ENCODE data around the gene ANGPTL2.

The ANGPTL2 gene

DNA sequence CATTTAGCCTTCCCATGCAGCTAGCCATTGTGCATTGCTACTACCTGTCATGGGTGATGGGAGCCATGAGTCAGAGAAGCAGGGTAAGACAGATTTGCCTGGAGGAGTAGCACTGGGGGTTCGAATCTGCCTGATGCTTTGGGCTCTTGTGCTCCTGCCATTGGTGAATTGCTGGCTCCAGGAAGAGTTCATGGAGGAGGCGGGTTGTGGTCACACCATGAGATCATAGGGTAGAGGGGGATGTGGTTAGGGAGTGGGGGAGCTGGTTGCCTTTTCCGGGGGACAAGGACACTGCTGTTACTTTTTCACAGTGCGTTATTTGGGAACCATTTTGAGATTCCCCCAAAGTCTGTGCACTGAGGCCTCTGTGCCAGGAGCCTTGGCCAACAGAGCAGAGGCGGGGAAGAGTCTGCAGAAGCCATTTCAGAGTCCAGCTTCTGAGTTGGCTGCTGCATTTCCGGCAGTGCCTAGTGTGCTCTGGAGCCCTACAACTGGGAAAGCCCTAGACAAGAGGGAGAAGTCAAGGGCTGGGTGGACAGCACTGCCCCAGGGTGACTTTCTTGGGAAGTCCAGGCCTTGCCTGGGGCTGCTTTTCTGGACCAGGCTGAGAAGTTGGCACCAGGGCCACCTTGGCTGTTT is 6.2 kb downstream of the ANGPTL2 start:
- DNase-seq = no peak

DNA sequence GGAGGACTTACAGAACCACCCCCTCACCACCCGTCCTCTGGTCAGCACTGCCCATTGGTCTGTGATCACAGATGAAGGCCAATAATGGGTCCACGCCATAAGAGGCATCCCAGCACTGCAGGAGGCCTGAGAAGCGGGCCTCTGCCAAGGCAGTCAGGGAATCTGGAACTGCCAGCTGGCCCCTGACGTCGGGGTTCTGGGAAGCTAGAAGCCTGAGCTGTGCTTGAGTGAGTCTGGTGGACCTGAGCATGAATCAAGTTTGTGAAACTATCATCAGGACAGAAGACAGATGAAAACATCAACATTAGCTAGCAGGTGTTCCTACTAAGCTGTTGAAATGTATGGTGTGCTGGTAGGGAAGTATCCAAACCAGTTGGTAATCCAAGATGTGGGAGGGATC is 7.8 kb downstream of the ANGPTL2 start:
- no peak for DNase-seq

DNA sequence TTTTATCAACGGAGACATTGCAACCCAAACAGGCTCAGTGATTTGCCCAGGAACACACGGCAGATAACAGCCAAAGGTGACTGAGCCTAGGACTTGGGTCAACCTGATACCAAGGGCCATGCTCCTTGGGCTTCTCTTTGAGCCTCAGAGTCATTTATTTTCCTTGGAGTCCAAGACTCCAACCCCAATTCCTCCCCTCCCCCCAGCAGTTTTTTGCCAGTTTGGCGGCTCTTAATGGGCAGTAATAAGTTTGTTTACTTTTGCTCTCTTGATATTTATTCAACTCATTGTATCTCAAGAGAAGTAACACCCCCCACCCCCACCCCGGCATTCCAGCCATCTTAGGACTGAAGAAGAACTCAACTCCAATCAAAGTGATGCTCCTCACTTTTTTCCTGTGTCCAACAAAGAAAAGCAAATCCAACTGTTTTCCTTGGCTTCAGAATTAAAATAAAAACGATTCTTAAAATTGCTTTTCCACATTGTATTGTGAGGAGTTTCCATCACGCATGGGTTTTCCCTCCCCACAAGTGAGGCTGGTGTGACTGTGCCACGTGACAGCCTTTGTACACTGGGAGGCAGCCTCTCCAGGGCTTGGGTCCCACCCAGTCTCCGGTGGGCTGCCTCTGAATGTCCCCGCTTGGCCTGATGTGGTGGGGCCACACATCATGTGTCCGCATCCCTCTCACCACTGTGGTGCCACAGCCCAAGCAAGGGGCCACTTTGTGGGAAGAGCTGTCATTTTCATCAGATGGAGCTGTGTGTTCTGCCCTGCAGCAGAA is 9.1 kb downstream of the ANGPTL2 start:
- no peak for DNase-seq

DNA sequence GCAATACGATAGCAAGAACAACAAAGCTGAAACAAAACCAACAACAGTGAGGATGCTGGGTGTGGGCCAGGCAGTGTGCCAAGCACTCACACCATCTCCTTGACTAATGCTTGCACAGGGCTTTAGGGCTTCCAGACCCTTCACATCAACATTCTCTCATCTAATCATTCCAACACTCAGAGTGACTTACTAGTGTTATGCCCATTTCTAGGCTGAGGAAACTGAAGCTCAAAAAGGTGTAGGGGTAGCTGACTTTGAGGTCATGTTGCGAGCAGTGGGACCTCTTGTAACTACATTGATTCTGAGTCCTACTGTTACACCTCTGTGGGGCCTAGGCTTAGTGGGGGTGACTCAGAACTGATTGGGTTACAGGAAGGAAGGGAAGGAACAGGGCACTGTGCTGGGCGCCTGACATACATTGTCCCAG is 9.7 kb downstream of the ANGPTL2 start:
- no peak for DNase-seq

DNA sequence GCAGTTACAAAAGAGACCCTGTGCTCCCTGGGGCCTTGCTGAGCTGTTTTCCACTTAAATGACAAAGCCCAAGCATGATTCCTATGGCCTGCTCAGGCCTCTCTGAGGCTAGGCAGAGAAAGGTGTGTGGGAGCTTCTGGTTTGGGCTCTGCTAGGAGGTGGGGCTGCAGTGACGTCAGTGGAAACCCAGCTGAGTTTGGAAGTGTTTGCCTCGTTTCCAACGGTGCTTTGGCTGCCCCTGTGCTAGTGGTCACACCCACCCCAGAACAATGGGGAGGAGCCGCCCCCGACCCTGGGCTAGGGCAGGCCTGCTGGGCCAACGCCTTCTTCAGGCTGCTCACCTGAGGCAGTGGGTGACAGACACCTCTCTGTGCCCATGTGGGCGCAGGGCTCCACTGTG is 10.4 kb downstream of the ANGPTL2 start:
- no peak for DNase-seq

DNA sequence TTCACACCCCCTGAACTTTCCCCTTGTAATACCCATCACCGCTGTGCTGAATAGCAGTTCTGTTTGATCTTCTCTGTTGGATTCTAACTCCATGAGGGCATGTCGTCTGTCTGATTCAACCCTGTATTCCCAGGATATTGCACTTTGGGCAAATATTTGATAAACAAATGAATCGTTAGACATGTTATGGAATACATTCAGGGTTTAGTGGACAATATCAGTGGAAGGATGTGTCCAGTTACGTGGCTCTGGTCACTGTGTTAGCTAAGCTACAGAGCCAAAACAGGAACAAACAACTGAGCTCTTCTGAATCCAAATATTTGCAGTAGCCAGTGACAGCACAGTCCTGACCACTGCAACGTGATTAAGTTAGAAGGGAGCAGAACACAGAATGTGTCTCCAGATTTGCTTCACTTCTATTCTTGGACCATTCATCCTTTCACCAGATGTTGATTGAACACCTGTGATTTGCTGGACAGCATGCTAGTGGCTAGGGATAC is 13.2 kb downstream of the ANGPTL2 start:
- no peak for DNase-seq

DNA sequence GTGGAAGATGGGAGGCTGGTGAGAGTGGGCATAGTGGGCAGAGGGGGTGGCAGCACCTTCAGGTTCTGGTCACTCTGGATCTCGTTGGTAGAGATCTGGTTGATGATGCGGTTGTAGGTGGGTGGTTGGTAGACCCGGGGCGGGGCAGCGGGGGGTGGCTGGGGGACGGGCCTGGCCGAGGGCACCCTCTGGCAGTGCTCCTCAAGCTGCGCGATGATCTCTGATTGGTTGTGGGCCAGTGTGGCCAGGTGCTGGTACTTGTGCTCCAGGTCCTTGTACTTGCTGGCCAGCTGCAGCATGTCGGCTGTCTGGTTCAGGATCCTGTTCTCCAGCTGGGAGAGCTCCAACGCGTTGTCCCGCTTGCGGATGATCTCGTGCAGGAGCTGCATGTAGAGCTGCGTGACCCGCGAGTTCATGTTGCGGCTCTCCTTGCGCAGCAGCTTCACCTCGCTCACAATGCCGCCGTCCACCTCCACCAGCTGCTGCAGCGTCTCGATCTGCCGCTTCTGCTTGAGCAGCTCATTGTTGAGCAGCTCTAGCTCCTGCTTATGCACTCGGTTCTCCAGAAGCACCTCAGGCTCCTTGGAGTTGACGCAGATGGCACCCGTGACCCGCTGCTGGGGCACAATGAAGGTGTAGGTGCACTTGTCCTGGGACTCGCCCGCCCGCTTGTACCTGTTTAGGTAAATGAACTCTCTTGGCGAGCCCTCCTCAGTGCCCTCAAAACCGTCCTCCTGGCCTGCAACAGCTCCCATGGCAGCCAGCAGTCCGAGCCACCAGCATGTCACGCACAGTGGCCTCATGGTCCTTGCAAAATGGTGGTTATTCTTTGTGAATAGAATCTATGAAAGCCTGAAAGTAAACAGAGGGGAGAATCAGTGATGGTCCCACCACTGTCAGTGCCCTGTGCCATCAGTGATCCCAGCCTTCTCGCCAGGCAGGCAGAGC is 14.2 kb downstream of the ANGPTL2 start:
- DNase-seq = no peak

DNA sequence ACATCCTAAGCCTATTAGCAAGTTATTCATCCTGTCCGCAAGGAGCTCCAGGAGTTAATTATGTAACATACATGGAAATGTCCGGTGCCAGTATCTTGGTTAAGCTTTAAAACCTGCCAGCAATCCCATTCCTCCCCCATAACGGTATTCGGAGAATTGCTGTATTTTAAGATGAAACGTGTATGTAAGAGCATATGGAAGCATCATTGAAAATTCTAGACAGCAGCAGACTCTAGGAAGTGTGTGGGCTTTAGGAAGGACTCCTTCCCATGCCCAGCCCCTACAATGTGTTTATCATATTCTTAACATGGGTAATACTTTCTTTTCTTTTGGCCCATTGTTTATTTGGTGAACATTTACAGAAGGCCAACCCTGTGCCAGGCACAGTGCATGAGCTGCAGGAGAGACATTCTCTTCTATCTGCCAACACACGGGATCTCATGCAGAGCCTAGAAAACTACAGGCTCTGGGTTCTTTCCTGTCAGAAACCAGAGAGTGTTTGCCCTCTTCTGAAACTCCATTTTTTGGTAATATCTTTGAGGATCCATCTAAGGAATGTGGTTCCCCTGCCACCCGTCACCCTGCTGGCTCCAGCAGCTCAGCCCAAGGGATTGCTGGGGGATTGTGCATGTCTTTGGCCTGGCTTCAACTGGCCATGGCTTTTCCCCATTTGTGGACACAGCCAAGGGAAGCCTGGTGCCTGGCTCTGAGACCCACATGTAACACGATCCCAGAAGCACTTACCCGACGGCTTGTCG is 15.1 kb downstream of the ANGPTL2 start:
- DNase-seq = no peak

DNA sequence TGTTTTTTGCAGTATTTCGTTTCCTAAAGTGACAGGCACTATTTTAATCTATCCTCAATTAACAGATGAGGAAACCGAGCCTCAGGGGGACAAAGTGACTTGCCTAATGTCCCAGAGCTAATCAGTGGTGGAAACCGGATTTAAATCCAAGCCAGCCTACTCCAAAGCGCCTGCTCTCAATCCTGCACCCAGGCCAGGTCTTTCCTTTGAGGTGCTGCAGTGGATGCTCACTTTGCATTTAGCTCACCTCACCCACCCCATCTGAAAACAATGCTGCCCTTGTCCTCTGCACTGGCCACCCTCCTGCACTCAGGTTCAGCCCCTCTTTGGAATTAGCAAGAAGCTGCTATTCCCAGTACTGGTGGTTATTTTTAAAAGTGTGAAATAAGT is 16.0 kb downstream of the ANGPTL2 start:
- DNase-seq = no peak

DNA sequence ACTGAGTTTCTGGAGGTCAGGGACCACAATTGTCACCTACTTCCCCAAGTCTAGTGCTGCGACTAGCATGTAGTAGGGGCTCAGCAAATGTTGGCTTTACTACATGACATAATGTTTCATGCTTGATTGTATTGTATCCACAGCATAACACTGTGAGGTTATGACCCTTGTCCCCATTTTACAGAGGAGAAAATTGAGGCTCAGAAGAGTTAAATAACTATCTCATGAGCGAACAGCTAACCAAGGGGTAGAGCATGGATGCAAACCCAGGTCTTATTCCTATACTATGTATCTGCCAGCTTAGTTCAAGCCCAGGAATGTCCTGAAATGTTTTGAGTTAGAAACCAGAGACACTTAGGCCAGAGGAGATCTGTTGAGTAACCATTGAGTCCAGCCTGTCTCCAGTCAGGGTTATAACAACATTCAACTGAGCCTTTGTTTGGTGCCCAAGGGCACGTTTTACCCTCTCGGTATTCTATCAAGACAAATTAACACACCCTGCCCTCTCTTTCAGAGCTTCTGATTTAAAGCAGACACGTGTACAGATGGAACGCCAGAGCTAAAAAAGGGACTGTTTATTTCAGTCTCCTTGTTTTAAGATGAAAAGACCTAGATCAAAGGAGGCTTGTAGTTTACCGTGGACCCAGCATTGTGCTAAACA is 16.5 kb downstream of the ANGPTL2 start:
- no peak for DNase-seq

DNA sequence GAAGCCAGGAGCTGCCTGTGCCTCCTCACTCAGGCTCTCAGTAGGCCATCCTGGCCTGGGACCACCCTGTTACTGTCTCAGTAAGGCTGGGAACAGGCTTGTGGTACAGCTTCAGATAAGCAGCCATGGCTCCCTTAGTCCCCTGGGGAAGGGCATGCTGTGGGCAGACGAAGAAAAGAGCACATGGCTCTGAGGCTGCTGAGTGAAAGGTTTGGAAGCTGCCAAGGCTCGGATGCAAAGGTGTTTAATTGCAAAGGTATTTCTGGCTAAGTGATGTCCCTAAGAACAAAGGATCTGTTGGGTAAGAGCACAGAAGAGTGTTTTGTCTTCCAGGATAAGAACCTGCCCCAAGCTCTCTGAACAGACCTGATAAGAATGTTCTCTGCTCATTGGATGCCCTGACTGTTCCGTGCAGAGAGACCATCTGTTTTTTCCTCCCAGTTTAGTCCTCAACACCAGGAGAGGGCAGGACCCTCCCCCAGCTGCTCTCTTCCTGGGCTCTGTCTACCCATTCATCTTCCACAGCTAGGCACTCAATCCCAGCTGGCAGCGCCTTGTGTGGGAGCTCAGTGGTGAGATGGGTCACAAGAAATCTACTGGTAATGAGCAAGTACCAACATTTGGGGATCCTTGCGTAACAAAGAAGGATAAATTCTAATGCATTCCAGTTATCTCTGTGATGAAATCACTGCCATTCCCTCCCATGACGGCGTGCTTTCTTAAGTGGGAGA is 17.7 kb downstream of the ANGPTL2 start:
- DNase-seq = no peak

DNA sequence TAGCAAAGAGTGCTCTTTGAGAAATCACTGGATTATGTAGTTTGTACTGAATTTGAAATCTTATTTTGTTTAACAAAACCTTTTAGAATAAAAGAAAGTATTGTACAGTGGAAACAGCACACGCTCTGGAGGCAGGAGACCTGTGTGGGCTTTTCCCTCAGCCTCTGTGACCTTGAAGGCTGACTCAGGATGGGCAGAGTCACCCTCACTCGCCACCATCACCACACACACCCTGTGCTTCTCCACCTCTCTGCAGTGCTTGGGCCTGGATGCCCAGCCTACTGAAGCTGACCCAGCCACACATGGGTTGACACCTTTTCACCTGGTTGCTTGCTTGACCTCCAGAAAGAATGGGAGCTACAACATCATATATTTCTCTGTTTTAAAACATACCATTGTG is 19.6 kb downstream of the ANGPTL2 start:
- no peak for DNase-seq

DNA sequence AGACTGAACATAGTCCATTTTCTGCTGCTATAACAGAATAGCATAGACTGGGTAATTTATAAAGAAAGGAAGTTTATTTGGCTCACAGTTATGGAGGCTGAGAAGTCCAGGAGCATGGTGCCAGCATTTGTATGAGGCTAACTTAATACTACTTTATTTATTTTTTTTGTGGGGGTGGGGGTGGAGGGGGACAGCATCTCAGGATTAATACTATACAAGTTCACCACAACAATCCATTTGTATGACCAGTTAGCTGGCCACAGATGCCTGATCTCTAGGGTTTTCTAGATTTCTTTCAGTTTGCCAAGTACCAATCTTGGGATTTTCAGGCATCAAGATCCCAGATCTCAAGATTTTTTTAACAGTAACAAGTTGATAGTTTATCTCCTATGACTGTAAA is 20.3 kb downstream of the ANGPTL2 start:
- DNase-seq = no peak

DNA sequence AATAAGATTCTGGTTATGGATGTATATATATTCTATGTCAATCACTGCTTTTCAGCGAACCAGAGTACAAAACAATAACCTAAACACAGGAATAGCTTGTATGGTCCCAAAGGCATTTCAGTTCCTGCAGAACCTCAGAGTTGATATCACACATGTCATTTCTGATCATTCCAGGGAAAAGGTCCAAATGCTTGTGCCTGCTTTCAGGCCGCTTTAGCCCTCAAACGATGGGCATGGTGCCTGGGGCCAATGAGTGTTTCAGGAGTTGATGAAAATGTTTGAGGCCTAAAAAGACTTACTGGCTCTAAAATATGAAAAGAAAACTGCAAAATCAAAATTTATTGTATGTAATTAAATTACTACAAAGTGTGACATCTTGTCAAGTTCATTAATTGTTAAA is 22.8 kb downstream of the ANGPTL2 start:
- no peak for DNase-seq

DNA sequence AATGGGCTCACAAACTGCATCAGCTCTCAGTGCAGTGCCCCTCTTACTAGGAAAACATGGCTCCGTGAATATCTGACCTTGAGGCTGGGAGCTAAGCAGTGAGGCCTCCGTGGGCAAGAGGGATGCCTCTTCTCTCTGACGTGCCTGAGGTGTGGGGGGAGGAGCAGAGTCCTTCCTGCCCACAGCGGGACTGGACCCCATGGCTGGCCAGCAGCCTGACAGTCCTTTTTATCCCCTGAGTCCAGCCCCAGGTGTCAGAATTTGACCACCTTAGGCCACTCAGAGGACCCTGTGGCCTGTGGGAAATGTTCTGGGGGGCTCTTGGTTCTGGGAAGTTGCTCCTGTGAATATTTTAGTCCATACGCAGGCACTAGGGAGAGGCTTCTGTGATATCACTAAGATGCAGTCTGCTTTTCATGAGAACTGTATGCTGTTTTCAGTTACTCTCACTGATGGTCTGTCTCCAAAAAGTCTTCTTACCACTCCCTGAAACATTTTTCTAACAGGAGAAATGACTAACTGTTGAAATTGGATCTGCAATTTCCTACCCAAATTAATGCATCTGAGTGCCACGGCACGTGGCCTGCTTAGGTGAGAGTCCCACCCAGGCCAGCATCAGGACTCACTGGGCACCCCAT is 23.4 kb downstream of the ANGPTL2 start:
- DNase-seq = no peak

DNA sequence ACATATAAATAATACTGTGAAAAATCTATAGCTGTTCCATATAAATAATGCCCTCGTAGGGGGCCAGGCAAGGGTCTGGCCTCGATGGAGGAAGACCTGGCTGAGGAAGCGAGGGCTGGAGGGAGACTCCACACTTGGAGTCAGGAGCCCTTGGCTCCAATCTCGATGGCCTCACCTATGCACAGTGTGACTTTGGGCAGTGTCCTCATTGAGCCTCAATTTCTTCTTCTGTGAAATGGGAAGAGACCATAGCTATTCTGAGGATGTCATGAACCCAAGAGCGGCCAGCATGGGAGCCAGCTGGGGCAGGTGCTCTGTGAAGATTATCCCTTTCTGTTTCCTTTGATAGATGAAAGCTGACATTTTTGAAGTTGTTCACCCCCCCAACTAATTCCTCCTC is 24.8 kb downstream of the ANGPTL2 start:
- no peak for DNase-seq

DNA sequence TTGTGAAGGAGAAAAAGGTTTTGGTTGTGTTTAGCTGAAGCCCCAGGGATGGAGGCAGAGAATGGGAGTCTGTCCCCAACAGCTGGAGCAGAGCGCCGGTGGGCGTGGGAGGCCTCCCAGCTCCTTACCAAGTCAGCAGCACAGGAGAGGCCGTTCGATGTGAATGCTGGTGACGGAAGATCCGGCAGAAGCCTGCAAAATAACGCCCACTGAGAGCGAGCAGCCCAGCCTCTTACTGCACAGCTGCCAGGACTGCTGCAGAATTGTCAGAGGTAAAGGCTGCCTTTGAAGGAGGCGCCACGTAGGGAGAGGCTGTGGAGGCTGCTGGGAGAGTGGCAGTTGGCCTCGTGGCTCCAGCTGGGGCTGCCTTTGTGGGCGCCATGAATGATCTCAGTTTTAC is 26.2 kb downstream of the ANGPTL2 start:
- DNase-seq = no peak

DNA sequence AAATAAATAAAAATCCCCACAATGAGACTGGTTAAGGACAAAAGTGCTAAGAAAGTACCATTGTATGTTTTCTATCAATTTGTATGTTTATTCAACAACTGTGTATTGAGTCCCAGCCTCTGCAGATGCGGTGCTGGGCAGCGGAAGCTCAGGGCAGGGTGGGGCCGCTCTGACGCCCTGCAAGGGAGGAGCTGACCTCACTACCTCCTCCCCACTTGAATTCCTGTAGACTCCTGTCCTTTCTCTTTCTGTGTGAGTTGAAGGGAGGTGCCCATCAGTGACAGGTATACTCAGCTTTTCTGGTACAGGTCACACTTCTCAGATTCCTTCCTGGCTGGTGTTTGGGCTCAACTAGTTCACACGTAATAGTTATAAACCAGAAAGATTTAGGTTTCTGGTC is 27.0 kb downstream of the ANGPTL2 start:
- DNase-seq = no peak

DNA sequence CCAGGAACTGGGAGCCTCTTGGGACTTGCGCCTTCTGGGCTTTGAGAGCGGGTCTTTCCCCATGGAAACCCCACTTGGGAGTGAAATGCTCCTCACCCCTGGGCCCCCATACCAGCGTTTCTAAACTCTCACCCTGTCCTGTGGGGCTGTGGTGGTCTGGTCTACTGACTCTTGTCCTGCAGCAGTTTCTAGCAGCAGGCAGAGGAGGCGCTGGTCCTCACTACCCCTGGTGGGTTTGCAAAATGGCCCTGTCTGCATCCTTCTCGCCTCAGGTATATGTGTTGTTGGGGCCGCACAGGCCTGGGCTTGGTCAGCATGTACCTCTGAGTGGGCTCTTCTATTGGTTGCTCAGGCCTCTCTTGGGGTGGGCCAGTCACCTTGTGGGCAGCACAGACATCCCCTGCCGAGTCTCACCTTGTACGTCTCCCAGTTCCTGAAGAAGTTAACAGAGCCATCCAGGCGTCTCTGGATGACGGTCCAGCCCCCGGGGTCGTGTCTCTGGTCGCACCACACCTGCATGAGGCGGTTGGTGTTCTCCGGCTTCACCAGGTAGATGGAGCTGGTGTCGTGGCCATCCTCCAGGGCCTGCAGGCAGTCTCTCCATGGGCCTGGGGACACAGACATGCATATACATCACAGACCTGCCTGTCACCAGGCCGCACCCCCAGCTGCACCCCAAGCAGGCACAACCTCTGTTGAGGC is 29.0 kb downstream of the ANGPTL2 start:
- no peak for DNase-seq

DNA sequence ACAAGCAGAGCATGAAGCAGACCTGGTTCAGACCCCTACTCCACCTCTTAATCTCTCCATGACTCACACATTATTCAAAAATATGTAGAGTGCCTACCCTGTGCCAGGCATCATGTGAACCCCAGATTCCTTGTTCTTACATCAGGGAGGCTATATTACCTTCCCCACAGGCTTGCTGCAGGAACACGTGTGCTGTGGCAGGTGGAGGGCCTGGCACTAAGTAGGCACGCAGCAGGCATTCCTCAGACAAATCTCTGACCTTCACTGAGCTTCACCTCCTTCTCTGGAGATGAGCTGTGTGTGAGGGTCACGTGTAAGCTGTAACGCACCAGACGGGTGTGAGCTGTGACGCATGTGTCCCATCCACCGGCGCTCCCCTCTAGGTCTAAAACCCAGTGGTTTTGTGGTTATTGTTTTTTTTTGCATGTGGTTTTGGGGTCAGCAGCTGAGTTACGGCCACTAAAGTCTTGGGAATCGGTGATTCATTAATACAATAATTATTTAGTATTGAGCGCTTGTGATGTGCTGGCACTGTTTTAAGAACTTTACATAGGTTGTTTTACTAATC is 30.3 kb downstream of the ANGPTL2 start:
- DNase-seq = no peak

Measured in EL (cell line).